WTC11 (cell line): ENCODE results near the gene TRIP12. TPM values are rescaled to one million over a fixed set of nuclear protein-coding genes. Genes with fewer than 3 reads are reported as not detected.

Experiments used
- ATAC-seq: fragments of 200-7000 bp; cut with Tn5 transposase; 2 replicates; pipeline ENCODE4 v1.10.0; 2021; ENCODE audit warnings: mild to moderate bottlenecking, moderate library complexity
- CTCF ChIA-PET: fragments of 300-600 bp; sonication (Branson Sonifier 250); formaldehyde crosslinking; loops from one replicate; lab custom pipeline; 2021; ENCODE audit warnings: antibody characterized with exemption; lab: Charles Lee
- POLR2A ChIA-PET: fragments of 350-600 bp; sonication (Branson Sonifier 250); formaldehyde crosslinking; loops from one replicate; lab custom pipeline; 2021; ENCODE audit warnings: antibody characterized with exemption; lab: Charles Lee
- DNase-seq: peaks from one replicate; pipeline ENCODE4 v3.0.0; 2021; ENCODE audit warnings: low spot score
- H3K27ac Mint-ChIP-seq: 2 replicates; pipeline ENCODE4 v1.8.0; 2021; ENCODE audit warnings: mixed read lengths
- H3K27me3 Mint-ChIP-seq: 2 replicates; pipeline ENCODE4 v1.8.0; 2021; ENCODE audit warnings: low read depth, mild to moderate bottlenecking, moderate library complexity, mixed read lengths
- H3K36me3 Mint-ChIP-seq: 2 replicates; pipeline ENCODE4 v1.8.0; 2021; ENCODE audit warnings: mixed read lengths
- H3K4me1 Mint-ChIP-seq: 2 replicates; pipeline ENCODE4 v1.8.0; 2022; ENCODE audit warnings: mixed read lengths
- H3K4me3 Mint-ChIP-seq: 2 replicates; pipeline ENCODE4 v1.8.0; 2021; ENCODE audit warnings: mild to moderate bottlenecking, moderate library complexity, mixed read lengths
- H3K9me3 Mint-ChIP-seq: 2 replicates; pipeline ENCODE4 v1.8.0; 2021; ENCODE audit warnings: mixed read lengths
- ATF3 ChIP-seq: sonication (generic); formaldehyde crosslinking; conservative IDR thresholded peaks from 2 replicates; pipeline ENCODE4 v1.8.1; 2022; ENCODE audit warnings: mild to moderate bottlenecking, missing genetic modification reagents
- FOXK1 ChIP-seq: sonication (generic); formaldehyde crosslinking; IDR thresholded peaks from 2 replicates; pipeline ENCODE4 v1.8.0; 2022; ENCODE audit warnings: mild to moderate bottlenecking, moderate library complexity, missing genetic modification reagents
- GRHL2 ChIP-seq: fragments of 250-450 bp; sonication (Bioruptor Pico); IDR thresholded peaks from 2 replicates; pipeline ENCODE4 v1.8.0; 2022; ENCODE audit warnings: mild to moderate bottlenecking, moderate library complexity; ENCODE audit not compliant: insufficient replicate concordance, severe bottlenecking
- IRF2 ChIP-seq: sonication (generic); formaldehyde crosslinking; IDR thresholded peaks from 2 replicates; pipeline ENCODE4 v1.8.0; 2022; ENCODE audit warnings: low read depth, missing genetic modification reagents, borderline replicate concordance
- KAT7 ChIP-seq: sonication (generic); formaldehyde crosslinking; IDR thresholded peaks from 2 replicates; pipeline ENCODE4 v1.8.1; 2023; ENCODE audit warnings: missing genetic modification reagents, mild to moderate bottlenecking, borderline replicate concordance
- MLX ChIP-seq: sonication (generic); formaldehyde crosslinking; IDR thresholded peaks from 2 replicates; pipeline ENCODE4 v1.8.1; 2023; ENCODE audit warnings: mild to moderate bottlenecking, missing genetic modification reagents, moderate library complexity
- MXD4 ChIP-seq: fragments of 250-450 bp; sonication (Bioruptor Pico); IDR thresholded peaks from 2 replicates; pipeline ENCODE4 v1.8.0; 2021; ENCODE audit warnings: mild to moderate bottlenecking, moderate library complexity, borderline replicate concordance
- RORB ChIP-seq: fragments of 250-450 bp; sonication (Bioruptor Pico); IDR thresholded peaks from 2 replicates; pipeline ENCODE4 v1.9.0; 2021; ENCODE audit warnings: mild to moderate bottlenecking
- SOX15 ChIP-seq: fragments of 250-450 bp; sonication (Bioruptor Pico); IDR thresholded peaks from 2 replicates; pipeline ENCODE4 v1.9.0; 2021; ENCODE audit warnings: mild to moderate bottlenecking
- SP1 ChIP-seq: sonication (generic); formaldehyde crosslinking; conservative IDR thresholded peaks from 2 replicates; pipeline ENCODE4 v1.8.1; 2022; ENCODE audit warnings: missing genetic modification reagents
- TCF7 ChIP-seq: sonication (generic); formaldehyde crosslinking; IDR thresholded peaks from 2 replicates; pipeline ENCODE4 v1.8.0; 2022; ENCODE audit warnings: mild to moderate bottlenecking, low read depth, missing genetic modification reagents, moderate library complexity
- ZMAT4 ChIP-seq: fragments of 250-450 bp; sonication (Bioruptor Pico); IDR thresholded peaks from 2 replicates; pipeline ENCODE4 v1.9.0; 2021; ENCODE audit warnings: mild to moderate bottlenecking
- total RNA-seq: library from RNA; stranded (reverse); gene quantifications from 3 replicates; pipeline ENCODE4 v1.2.3, GENCODE V29; 2021
- TF ChIP-seq, protein P1 (sequence below): fragments of 250-450 bp; sonication (Bioruptor Pico); IDR thresholded peaks from 2 replicates; pipeline ENCODE4 v1.9.0; 2021; ENCODE audit warnings: mild to moderate bottlenecking
- TF ChIP-seq, protein P2 (sequence below): sonication (generic); formaldehyde crosslinking; IDR thresholded peaks from 2 replicates; pipeline ENCODE4 v1.8.1; 2023; ENCODE audit warnings: mild to moderate bottlenecking, moderate library complexity, missing genetic modification reagents
- TF ChIP-seq, protein P3 (sequence below): fragments of 250-450 bp; sonication (Bioruptor Pico); IDR thresholded peaks from 2 replicates; pipeline ENCODE4 v1.8.0; 2021; ENCODE audit warnings: mild to moderate bottlenecking
- TF ChIP-seq, protein P4 (sequence below): sonication (generic); formaldehyde crosslinking; IDR thresholded peaks from 2 replicates; pipeline ENCODE4 v1.8.0; 2022; ENCODE audit warnings: mild to moderate bottlenecking, missing genetic modification reagents
- TF ChIP-seq, protein P5 (sequence below): sonication (generic); formaldehyde crosslinking; IDR thresholded peaks from 2 replicates; pipeline ENCODE4 v1.8.1; 2022; ENCODE audit warnings: missing genetic modification reagents, borderline replicate concordance
- TF ChIP-seq, protein P6 (sequence below): fragments of 250-450 bp; sonication (Bioruptor Pico); conservative IDR thresholded peaks from 2 replicates; pipeline ENCODE4 v1.9.0; 2021; ENCODE audit warnings: mild to moderate bottlenecking

Gene TRIP12
- total RNA-seq, 1 experiment from 2014 or later: 149 TPM

DNA sequence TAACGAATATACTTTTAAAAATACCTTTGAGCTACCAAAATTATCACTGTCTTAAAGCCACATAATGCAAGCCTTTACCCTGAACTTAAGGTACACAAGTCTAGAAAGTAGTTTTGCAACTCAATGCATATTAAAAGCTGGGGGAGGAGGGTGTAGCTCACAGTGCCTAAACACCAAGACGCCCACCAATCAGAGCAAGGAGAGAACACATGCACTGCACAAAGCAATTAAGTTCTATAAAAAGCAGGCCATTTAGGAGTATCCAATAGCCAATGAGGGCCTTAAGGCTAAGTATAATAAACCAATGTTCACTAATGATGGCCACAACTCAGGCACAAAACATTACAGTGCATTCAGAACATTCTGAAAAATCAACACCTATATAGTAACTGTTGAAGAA is 16.2 kb downstream of the TRIP12 start:
- POLR2A ChIA-PET: no interaction called here
- DNase-seq: no peak
- H3K4me1 Mint-ChIP-seq: peaks cover 35% of the 10 kb centered on the region
- no peak for TF ChIP-seq KAT7 (CRISPR knock-in tag)
- TF ChIP-seq, protein P1, sequence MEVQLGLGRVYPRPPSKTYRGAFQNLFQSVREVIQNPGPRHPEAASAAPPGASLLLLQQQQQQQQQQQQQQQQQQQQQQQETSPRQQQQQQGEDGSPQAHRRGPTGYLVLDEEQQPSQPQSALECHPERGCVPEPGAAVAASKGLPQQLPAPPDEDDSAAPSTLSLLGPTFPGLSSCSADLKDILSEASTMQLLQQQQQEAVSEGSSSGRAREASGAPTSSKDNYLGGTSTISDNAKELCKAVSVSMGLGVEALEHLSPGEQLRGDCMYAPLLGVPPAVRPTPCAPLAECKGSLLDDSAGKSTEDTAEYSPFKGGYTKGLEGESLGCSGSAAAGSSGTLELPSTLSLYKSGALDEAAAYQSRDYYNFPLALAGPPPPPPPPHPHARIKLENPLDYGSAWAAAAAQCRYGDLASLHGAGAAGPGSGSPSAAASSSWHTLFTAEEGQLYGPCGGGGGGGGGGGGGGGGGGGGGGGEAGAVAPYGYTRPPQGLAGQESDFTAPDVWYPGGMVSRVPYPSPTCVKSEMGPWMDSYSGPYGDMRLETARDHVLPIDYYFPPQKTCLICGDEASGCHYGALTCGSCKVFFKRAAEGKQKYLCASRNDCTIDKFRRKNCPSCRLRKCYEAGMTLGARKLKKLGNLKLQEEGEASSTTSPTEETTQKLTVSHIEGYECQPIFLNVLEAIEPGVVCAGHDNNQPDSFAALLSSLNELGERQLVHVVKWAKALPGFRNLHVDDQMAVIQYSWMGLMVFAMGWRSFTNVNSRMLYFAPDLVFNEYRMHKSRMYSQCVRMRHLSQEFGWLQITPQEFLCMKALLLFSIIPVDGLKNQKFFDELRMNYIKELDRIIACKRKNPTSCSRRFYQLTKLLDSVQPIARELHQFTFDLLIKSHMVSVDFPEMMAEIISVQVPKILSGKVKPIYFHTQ (CRISPR knock-in tag): no peak
- TF ChIP-seq IRF2: no peak
- TF ChIP-seq, protein P2, sequence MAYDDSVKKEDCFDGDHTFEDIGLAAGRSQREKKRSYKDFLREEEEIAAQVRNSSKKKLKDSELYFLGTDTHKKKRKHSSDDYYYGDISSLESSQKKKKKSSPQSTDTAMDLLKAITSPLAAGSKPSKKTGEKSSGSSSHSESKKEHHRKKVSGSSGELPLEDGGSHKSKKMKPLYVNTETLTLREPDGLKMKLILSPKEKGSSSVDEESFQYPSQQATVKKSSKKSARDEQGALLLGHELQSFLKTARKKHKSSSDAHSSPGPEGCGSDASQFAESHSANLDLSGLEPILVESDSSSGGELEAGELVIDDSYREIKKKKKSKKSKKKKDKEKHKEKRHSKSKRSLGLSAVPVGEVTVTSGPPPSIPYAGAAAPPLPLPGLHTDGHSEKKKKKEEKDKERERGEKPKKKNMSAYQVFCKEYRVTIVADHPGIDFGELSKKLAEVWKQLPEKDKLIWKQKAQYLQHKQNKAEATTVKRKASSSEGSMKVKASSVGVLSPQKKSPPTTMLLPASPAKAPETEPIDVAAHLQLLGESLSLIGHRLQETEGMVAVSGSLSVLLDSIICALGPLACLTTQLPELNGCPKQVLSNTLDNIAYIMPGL: no peak
- TF ChIP-seq, protein P3, sequence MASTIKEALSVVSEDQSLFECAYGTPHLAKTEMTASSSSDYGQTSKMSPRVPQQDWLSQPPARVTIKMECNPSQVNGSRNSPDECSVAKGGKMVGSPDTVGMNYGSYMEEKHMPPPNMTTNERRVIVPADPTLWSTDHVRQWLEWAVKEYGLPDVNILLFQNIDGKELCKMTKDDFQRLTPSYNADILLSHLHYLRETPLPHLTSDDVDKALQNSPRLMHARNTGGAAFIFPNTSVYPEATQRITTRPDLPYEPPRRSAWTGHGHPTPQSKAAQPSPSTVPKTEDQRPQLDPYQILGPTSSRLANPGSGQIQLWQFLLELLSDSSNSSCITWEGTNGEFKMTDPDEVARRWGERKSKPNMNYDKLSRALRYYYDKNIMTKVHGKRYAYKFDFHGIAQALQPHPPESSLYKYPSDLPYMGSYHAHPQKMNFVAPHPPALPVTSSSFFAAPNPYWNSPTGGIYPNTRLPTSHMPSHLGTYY (CRISPR knock-in tag): no peak
- TF ChIP-seq SOX15: no peak
- TF ChIP-seq MXD4 (CRISPR knock-in tag): no peak
- no peak for TF ChIP-seq MLX (CRISPR knock-in tag)
- no peak for TF ChIP-seq GRHL2
- TF ChIP-seq, protein P4, sequence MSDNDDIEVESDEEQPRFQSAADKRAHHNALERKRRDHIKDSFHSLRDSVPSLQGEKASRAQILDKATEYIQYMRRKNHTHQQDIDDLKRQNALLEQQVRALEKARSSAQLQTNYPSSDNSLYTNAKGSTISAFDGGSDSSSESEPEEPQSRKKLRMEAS: no peak
- no peak for TF ChIP-seq FOXK1
- TF ChIP-seq SP1 (CRISPR knock-in tag): no peak
- TF ChIP-seq, protein P5, sequence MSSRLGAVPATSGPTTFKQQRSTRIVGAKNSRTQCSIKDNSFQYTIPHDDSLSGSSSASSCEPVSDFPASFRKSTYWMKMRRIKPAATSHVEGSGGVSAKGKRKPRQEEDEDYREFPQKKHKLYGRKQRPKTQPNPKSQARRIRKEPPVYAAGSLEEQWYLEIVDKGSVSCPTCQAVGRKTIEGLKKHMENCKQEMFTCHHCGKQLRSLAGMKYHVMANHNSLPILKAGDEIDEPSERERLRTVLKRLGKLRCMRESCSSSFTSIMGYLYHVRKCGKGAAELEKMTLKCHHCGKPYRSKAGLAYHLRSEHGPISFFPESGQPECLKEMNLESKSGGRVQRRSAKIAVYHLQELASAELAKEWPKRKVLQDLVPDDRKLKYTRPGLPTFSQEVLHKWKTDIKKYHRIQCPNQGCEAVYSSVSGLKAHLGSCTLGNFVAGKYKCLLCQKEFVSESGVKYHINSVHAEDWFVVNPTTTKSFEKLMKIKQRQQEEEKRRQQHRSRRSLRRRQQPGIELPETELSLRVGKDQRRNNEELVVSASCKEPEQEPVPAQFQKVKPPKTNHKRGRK (CRISPR knock-in tag): no peak
- TF ChIP-seq ZMAT4 (CRISPR knock-in tag): no peak
- TF ChIP-seq RORB (CRISPR knock-in tag): no peak
- TF ChIP-seq ATF3 (CRISPR knock-in tag): no peak
- TF ChIP-seq, protein P6, sequence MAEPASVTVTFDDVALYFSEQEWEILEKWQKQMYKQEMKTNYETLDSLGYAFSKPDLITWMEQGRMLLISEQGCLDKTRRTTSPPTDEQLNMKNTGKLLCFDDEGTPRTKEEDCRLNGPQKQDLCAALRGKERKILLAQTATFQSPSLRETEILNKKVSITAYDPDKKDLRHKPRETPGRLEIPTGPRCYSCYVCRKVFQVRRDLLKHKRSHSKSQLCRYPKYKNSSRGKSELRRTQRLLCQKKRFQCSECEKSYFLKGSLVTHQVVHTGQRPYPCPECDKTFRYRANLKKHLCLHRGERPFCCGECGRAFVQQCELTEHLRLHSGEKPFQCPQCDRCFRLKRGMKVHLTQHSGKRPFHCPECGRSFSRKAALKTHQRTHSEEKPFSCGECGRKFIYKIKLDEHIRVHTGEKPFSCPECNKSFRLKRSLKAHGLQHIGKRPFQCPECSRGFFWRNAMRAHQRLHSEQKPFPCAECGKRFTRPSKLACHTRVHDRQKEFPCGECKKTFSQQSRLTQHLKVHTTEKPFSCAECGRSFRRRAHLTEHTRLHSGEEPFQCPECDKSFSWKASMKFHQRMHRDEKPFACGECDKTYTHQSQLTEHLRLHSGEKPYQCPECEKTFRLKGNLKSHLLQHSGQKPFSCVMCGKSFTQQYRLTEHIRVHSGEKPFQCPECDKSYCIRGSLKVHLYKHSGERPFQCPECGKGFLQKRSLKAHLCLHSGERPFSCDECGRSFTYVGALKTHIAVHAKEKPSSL (CRISPR knock-in tag): no peak
- TF ChIP-seq TCF7 (CRISPR knock-in tag): no peak
- TF ChIP-seq, all 79 proteins: peak for 0
- ATAC-seq: no peak
- peak overlapping the region; percentile 40 for H3K27ac Mint-ChIP-seq
- no peak overlapping the region for H3K4me3 Mint-ChIP-seq
- CTCF ChIA-PET: no interaction called here
- no peaks in the 10 kb centered on the region for H3K27me3 Mint-ChIP-seq
- no peaks in the 10 kb centered on the region for H3K9me3 Mint-ChIP-seq
- peaks cover 16% of the 10 kb centered on the region for H3K36me3 Mint-ChIP-seq
